GM12892 (cell line): ENCODE measurements around the gene HRAS.

ENCODE experiments used
- DNase-seq: peaks from one replicate; pipeline ENCODE4 v3.0.0; 2011; ENCODE audit not compliant: insufficient read length
- FAIRE-seq: peaks from 2 replicates; lab custom pipeline; 2011; peaks lifted over from hg19 to GRCh38; lab: Jason Lieb, UNC
- POLR2A ChIP-seq: IDR thresholded peaks from 2 replicates; pipeline ENCODE4 v1.6.1; 2011; ENCODE audit warnings: low read depth, low read length, control low read depth
- POLR2AphosphoS5 ChIP-seq: IDR thresholded peaks from 2 replicates; pipeline ENCODE4 v1.6.1; 2011; ENCODE audit warnings: low read depth, low read length, control low read depth
- TAF1 ChIP-seq: IDR thresholded peaks from 2 replicates; pipeline ENCODE4 v1.6.1; 2011; ENCODE audit warnings: low read depth, mild to moderate bottlenecking, control low read depth, low read length, borderline replicate concordance

The HRAS gene

GRCh38 chr11:501001-501682, 34.2 kb downstream of the HRAS start:
- FAIRE-seq, result no peak
- TF ChIP-seq TAF1 (no peak), POLR2A (no peak), POLR2AphosphoS5 (no peak)
- no peak for DNase-seq

- no peak for FAIRE-seq
- TF ChIP-seq TAF1 (no peak), POLR2AphosphoS5 (no peak), POLR2A (no peak)
- no peak for DNase-seq
Measured at GRCh38 chr11:499201-500076, 35.9 kb downstream of the HRAS start.

- FAIRE-seq, result no peak
- TF ChIP-seq TAF1 (no peak), POLR2AphosphoS5 (no peak), POLR2A (no peak)
- no peak for DNase-seq
Measured at GRCh38 chr11:498297-499181, 36.8 kb downstream of the HRAS start.

GRCh38 chr11:497565-498296, 37.6 kb downstream of the HRAS start:
- no peak for DNase-seq
- FAIRE-seq, result no peak
- TF ChIP-seq TAF1 (no peak), POLR2A (no peak), POLR2AphosphoS5 (no peak)

- TF ChIP-seq POLR2AphosphoS5 (peak; percentile 14; the same call in 1 of the 2 replicates), POLR2A (no peak; the same call in 1 of the 2 replicates)
- no peak for DNase-seq
- FAIRE-seq, result peak; percentile 44
Measured at GRCh38 chr11:496834-497564, 38.4 kb downstream of the HRAS start.

- TF ChIP-seq TAF1 (no peak), POLR2A (no peak), POLR2AphosphoS5 (no peak)
- FAIRE-seq, result no peak
- DNase-seq, result peak; percentile 10
Measured at GRCh38 chr11:495537-495931, 39.8 kb downstream of the HRAS start.

- TF ChIP-seq POLR2AphosphoS5 (no peak), TAF1 (no peak), POLR2A (no peak)
- DNase-seq, result peak; percentile 8
- no peak for FAIRE-seq
Measured at GRCh38 chr11:494761-495536, 40.4 kb downstream of the HRAS start.

GRCh38 chr11:492427-493226, 42.7 kb downstream of the HRAS start:
- TF ChIP-seq POLR2A, result no peak; the same call in 1 of the 2 replicates
- TF ChIP-seq TAF1, result no peak
- TF ChIP-seq POLR2AphosphoS5, result no peak; the same call in 1 of the 2 replicates
- DNase-seq, result peak; percentile 23
- FAIRE-seq, result no peak

GRCh38 chr11:491358-491757, 44.0 kb downstream of the HRAS start:
- FAIRE-seq, result no peak
- no peak for TF ChIP-seq POLR2A
- TF ChIP-seq TAF1, result no peak
- no peak for TF ChIP-seq POLR2AphosphoS5

More at GRCh38 chr11:491358-491757, 44.0 kb downstream of the HRAS start:
- DNase-seq, result no peak
